GM13977 (cell line): ENCODE measurements around the gene KCND3.

Experiments
- DNase-seq: peaks from one replicate; pipeline ENCODE4 v3.0.0; 2012; ENCODE audit warnings: low spot score
- CTCF ChIP-seq: IDR thresholded peaks from 2 replicates; pipeline ENCODE4 v1.5.1; 2012; ENCODE audit warnings: mild to moderate bottlenecking, control low read depth; ENCODE audit not compliant: insufficient read depth; ENCODE audit errors: extremely low read depth, missing control alignments
- in situ Hi-C: fragments of 300-500 bp; cut with MboI; formaldehyde crosslinking; loops from one replicate; pipeline ENCODE4 v1.12.0; 2022; ENCODE audit warnings: low sequenced_read_pairs, low pct_unique_long_range_greater_than_20kb, mixed read lengths, inconsistent platforms; ENCODE audit not compliant: unreplicated experiment

KCND3 gene

GRCh38 chr1:112026016-112026415 is 36.5 kb upstream of the KCND3 start:
- TF ChIP-seq CTCF, result no peak
- in situ Hi-C loops, result no loop called here
- no peak for DNase-seq

- in situ Hi-C loops, result no loop called here
These were observed 31.8 kb upstream of the KCND3 start for GRCh38 chr1:112021263-112021662.

GRCh38 chr1:112017183-112017582 is 27.7 kb upstream of the KCND3 start:
- no peak for DNase-seq
- no peak for TF ChIP-seq CTCF
- in situ Hi-C loops, result no loop called here

More at GRCh38 chr1:112021263-112021662, 31.8 kb upstream of the KCND3 start:
- no peak for DNase-seq
- no peak for TF ChIP-seq CTCF

- DNase-seq, result no peak
- no peak for TF ChIP-seq CTCF
- in situ Hi-C loops, result no loop called here
These were observed 23.4 kb upstream of the KCND3 start for GRCh38 chr1:112012823-112013222.

GRCh38 chr1:112011202-112011601 is 21.7 kb upstream of the KCND3 start:
- no peak for TF ChIP-seq CTCF
- DNase-seq, result no peak
- in situ Hi-C loops, result no loop called here

GRCh38 chr1:112007169-112007568 is 17.7 kb upstream of the KCND3 start:
- in situ Hi-C loops, result no loop called here
- no peak for DNase-seq
- no peak for TF ChIP-seq CTCF
